Measurements from ENCODE around the gene CAND1.
A peak's percentile ranks its signal among the peaks of the same experiment; 100 is the strongest.

Gene CAND1

GRCh38 chr12:67348683-67349082 lies 79.5 kb downstream of the CAND1 start:
- DNase-seq: no peak

GRCh38 chr12:67352682-67353081 lies 83.5 kb downstream of the CAND1 start:
- no peak for DNase-seq

- no peak for DNase-seq
These were observed 85.2 kb downstream of the CAND1 start for GRCh38 chr12:67354322-67354721.

GRCh38 chr12:67354966-67355365 lies 85.8 kb downstream of the CAND1 start:
- no peak for DNase-seq

GRCh38 chr12:67355428-67356379 lies 86.5 kb downstream of the CAND1 start:
- DNase-seq: peak; percentile 84

- peak; percentile 80 for DNase-seq
These were observed 87.2 kb downstream of the CAND1 start for GRCh38 chr12:67356380-67356774.

- no peak for DNase-seq
These were observed 88.4 kb downstream of the CAND1 start for GRCh38 chr12:67357376-67358125.

- no peak for DNase-seq
These were observed 89.7 kb downstream of the CAND1 start for GRCh38 chr12:67358781-67359338.

- no peak for DNase-seq
These were observed 93.4 kb downstream of the CAND1 start for GRCh38 chr12:67362526-67362925.

GRCh38 chr12:67364228-67364627 lies 95.1 kb downstream of the CAND1 start:
- peak; percentile 42 for DNase-seq

GRCh38 chr12:67365131-67365530 lies 96.0 kb downstream of the CAND1 start:
- DNase-seq: no peak

- DNase-seq: no peak
These were observed 98.7 kb downstream of the CAND1 start for GRCh38 chr12:67367843-67368242.
